ENCODE results near the gene MAP1LC3B. TPM values are rescaled to one million over a fixed set of nuclear protein-coding genes. Genes with fewer than 3 reads are reported as not detected.
A peak's percentile ranks its signal among the peaks of the same experiment; 100 is the strongest.

The MAP1LC3B gene
- total RNA-seq, 3 donors from 2014 or later = 66.5 to 82.9 (median 67.3) TPM

DNA sequence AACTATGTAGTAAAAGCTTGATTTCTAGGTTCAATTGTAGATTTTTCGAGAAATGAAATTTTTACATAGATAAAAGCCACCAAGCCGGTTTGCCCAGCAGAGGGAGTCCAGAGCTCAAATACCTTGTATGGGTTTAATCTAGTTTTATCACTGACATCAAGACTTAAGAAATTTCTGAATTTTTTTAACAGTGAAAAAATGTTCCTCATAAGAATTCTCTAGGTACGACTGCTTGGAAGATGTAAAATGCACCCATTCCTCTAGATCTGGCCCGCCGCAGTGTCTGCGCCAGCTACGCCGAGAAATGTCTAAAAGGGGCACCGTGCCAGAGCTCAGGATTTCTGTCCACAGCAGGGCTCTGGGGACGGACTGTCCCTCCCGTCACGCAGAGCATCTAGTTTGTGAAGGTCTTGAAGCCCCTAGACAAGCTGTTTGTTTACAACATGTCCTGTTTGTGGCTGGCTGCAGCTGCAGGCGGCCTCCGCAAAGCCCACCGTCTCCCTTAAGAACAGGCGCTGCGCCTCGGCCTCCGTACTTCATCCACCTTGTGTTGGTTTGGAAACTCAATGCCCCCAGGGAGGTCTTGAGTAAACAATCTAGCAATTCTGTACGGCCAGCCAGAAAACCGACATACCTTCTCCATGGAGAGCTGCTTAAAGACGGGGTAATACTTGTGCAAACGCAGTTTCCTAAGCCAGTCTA is 24.8 kb downstream of the MAP1LC3B start:
- TF ChIP-seq, protein P1, sequence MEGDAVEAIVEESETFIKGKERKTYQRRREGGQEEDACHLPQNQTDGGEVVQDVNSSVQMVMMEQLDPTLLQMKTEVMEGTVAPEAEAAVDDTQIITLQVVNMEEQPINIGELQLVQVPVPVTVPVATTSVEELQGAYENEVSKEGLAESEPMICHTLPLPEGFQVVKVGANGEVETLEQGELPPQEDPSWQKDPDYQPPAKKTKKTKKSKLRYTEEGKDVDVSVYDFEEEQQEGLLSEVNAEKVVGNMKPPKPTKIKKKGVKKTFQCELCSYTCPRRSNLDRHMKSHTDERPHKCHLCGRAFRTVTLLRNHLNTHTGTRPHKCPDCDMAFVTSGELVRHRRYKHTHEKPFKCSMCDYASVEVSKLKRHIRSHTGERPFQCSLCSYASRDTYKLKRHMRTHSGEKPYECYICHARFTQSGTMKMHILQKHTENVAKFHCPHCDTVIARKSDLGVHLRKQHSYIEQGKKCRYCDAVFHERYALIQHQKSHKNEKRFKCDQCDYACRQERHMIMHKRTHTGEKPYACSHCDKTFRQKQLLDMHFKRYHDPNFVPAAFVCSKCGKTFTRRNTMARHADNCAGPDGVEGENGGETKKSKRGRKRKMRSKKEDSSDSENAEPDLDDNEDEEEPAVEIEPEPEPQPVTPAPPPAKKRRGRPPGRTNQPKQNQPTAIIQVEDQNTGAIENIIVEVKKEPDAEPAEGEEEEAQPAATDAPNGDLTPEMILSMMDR (IDR thresholded peaks at IDR 0.05) = peak; percentile 31
- ATAC-seq = no peak
- intact Hi-C loops (cut with DNase I, micrococcal nuclease) = no loop called here

DNA sequence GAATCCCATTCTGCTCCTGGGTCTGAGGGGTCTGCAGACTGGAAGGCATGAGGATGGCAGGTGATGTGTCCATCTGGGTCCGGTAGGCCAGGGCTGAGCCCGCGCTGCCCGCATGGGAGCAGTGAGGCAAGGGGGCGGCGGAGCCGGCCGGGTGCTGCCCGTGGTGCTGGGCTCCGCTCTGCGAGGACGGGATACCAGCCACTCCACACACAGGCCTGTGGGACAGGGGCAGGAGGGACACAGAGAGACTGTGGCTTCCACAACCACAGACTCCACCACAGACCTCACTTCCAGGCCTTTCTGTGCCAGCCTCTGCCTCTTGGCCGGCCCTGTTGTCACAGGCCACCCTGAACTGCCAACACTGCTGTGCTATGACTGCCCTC is 25.4 kb downstream of the MAP1LC3B start:
- intact Hi-C loops (cut with DNase I, micrococcal nuclease) = no loop called here
- H3K4me1 ChIP-seq (ENCODE audit: low read depth) = no peaks in the 10 kb centered on the region
- DNase-seq (no peak), ATAC-seq (no peak)
- H3K4me3 ChIP-seq = no peak overlapping the region
- peaks cover 8% of the 10 kb centered on the region for H3K36me3 ChIP-seq (ENCODE audit: low read depth)
- TF ChIP-seq, protein P1 (IDR thresholded peaks at IDR 0.05) = no peak
- H3K9me3 ChIP-seq = no peaks in the 10 kb centered on the region

More for the DNA sequence above, 24.8 kb downstream of the MAP1LC3B start:
- DNase-seq = peak in 1 of 3 donors; percentile 77
- no peaks in the 10 kb centered on the region for H3K9me3 ChIP-seq
- H3K4me1 ChIP-seq (ENCODE audit: low read depth) = no peaks in the 10 kb centered on the region
- no peak overlapping the region for H3K4me3 ChIP-seq
- peaks cover 14% of the 10 kb centered on the region for H3K36me3 ChIP-seq (ENCODE audit: low read depth)

DNA sequence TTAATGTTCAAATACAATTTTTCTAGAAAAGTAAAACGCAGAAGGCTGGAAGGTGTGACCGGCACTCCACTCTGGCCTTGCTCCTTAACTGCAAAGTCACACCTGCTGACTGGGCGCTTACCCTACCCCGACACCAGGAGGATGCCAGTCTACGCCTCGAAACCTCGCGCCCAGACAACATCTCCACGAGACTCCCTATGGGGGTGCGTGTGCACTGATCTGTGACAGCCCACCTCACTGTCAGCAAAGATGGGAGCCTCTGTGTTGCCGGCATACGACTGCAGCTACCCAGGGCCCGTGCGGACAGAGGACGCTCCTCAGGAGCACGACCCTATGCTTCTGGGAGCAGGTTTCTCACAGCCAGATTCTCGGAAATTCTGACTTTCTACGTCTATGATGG is 26.1 kb downstream of the MAP1LC3B start:
- DNase-seq (no peak), ATAC-seq (peak; percentile 20)
- H3K4me1 ChIP-seq (ENCODE audit: low read depth) = no peaks in the 10 kb centered on the region
- H3K4me3 ChIP-seq = no peak overlapping the region
- no peaks in the 10 kb centered on the region for H3K9me3 ChIP-seq
- intact Hi-C loops (cut with DNase I, micrococcal nuclease) = no loop called here
- H3K36me3 ChIP-seq (ENCODE audit: low read depth) = peaks cover 7% of the 10 kb centered on the region
- TF ChIP-seq, protein P1 (IDR thresholded peaks at IDR 0.05) = no peak

DNA sequence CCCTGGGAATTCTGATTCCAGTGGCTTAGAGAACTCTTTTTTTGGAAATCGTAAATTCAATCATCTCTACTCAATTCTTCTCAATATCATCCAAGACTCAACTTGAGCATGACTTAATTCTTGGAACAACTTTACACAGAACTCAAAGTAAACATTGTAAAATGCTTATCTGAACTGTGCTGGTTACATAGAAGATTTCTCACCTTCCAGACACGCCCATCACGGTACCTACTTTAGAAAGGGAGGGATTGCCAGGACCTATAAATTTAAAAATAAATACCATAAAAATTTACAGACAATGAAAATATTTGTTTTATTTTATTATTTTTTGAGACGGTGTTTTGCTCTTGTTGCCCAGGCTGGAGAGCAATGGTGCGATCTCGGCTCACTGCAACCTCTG is 26.5 kb downstream of the MAP1LC3B start:
- H3K4me1 ChIP-seq (ENCODE audit: low read depth) = no peaks in the 10 kb centered on the region
- intact Hi-C loops (cut with DNase I, micrococcal nuclease) = no loop called here
- DNase-seq = peak in 1 of 3 donors; percentile 55
- TF ChIP-seq, protein P1 (IDR thresholded peaks at IDR 0.05) = no peak
- H3K4me3 ChIP-seq = no peak overlapping the region
- peak; percentile 85 for ATAC-seq
- H3K36me3 ChIP-seq (ENCODE audit: low read depth) = peaks cover 7% of the 10 kb centered on the region
- no peaks in the 10 kb centered on the region for H3K9me3 ChIP-seq

DNA sequence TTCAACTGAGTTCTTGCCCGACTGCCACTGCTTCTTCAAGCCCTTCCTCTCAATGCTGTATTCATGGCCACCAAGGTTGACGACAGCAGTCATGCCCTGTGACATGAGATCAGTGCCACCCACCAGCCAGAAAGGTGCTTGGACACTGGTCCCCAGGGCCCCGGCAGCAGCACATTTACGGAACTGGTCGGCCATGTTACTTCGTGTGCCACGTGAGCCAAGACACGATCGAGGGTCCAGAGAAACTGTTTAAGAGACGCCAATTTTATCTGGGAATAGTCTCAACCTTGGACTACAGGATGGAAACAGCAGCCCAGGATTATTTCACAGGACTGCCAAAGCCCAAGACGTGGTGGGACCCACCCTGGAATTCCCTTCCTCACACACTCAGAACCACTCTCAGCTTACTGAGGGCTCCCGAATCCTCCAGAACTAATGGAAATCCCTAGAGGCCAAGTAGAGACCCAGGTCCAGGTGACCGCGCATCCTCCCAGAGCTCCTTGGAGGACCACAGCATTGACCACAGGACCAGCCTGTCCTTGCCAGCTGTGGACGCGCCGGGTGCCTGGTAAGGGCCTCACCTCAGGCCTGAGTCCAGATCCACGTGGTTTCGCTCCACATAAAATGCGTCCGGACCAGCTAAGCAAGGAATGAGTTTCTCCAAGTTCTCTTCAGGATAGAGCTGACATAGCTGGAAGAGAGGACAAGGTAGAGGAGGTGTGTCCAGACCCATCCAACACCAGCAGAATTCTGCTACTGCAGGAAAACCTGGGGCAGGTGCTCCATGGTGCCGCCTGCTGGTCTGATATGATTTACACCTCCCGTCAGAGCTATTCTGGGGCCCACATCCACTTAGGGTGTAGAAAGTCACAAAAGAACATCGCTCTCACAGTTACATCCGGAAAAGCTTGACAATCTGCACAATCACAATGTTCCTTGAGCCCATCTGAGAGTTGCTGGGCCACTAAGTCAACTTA is 28.2 kb downstream of the MAP1LC3B start:
- intact Hi-C loops (cut with DNase I, micrococcal nuclease) = no loop called here
- no peak for DNase-seq

More for the DNA sequence above, 28.2 kb downstream of the MAP1LC3B start:
- H3K4me1 ChIP-seq (ENCODE audit: low read depth) = no peaks in the 10 kb centered on the region
- H3K36me3 ChIP-seq (ENCODE audit: low read depth) = peaks cover 7% of the 10 kb centered on the region
- TF ChIP-seq, protein P1 (IDR thresholded peaks at IDR 0.05) = no peak
- H3K4me3 ChIP-seq = no peak overlapping the region
- no peaks in the 10 kb centered on the region for H3K9me3 ChIP-seq
- ATAC-seq = peak; percentile 34
